OCI-LY7 (cell line): ENCODE data around the gene OPCML. TPM values are rescaled to one million over a fixed set of nuclear protein-coding genes. Genes with fewer than 3 reads are reported as not detected.

Source experiments
- BruUV-seq: library from RNA; stranded (reverse); fragments of 400-500 nt; replicated peaks from 2 replicates; lab custom pipeline; 2021; lab: Mats Ljungman, UMichigan
- CTCF ChIA-PET: fragments of 300-600 bp; sonication (Branson Sonifier 250); formaldehyde crosslinking; loops from one replicate; lab custom pipeline; 2022; ENCODE audit warnings: antibody characterized with exemption; ENCODE audit not compliant: unreplicated experiment; lab: Charles Lee
- POLR2A ChIA-PET: fragments of 300-600 bp; sonication (Branson Sonifier 250); formaldehyde crosslinking; loops from one replicate; lab custom pipeline; 2022; ENCODE audit warnings: antibody characterized with exemption; lab: Charles Lee
- DNase-seq: peaks from one replicate; pipeline ENCODE4 v3.0.0-alpha.2; 2015; ENCODE audit warnings: low spot score
- H2AFZ ChIP-seq: fragments of 200-600 bp; sonication (generic), shearing (Covaris generic); 2 replicates; pipeline ENCODE4 v1.6.1; 2014; ENCODE audit warnings: mild to moderate bottlenecking, antibody characterized with exemption, low read length, moderate library complexity
- H3K27ac ChIP-seq: fragments of 200-600 bp; sonication (generic); 2 replicates; pipeline ENCODE4 v1.5.1; 2014; ENCODE audit warnings: mixed run types, low read depth, mild to moderate bottlenecking, moderate library complexity, low read length, inconsistent platforms; ENCODE audit not compliant: poor library complexity, severe bottlenecking
- H3K36me3 ChIP-seq: fragments of 200-600 bp; sonication (generic); 2 replicates; pipeline ENCODE4 v1.6.1; 2014; ENCODE audit warnings: mild to moderate bottlenecking, antibody characterized with exemption, low read length, moderate library complexity, mixed read lengths; ENCODE audit not compliant: insufficient read depth
- H3K4me1 ChIP-seq: fragments of 200-600 bp; sonication (generic); 2 replicates; pipeline ENCODE4 v1.5.1; 2014; ENCODE audit warnings: mild to moderate bottlenecking, low read length; ENCODE audit not compliant: insufficient read depth, poor library complexity, severe bottlenecking
- H3K4me2 ChIP-seq: fragments of 200-600 bp; sonication (generic); 2 replicates; pipeline ENCODE4 v1.6.1; 2014; ENCODE audit warnings: mild to moderate bottlenecking, low read length
- H3K4me3 ChIP-seq: fragments of 200-600 bp; sonication (generic); 2 replicates; pipeline ENCODE4 v1.5.1; 2014; ENCODE audit warnings: mild to moderate bottlenecking, low read depth, low read length; ENCODE audit not compliant: poor library complexity, severe bottlenecking
- H3K79me2 ChIP-seq: fragments of 200-600 bp; sonication (generic); 2 replicates; pipeline ENCODE4 v1.6.1; 2016; ENCODE audit warnings: low read depth, mild to moderate bottlenecking, low read length, moderate library complexity, mixed read lengths; ENCODE audit not compliant: insufficient read depth
- H3K9me2 ChIP-seq: fragments of 200-600 bp; sonication (generic); 2 replicates; pipeline ENCODE4 v1.6.1; 2016; ENCODE audit warnings: mild to moderate bottlenecking, low read length, mixed read lengths; ENCODE audit not compliant: insufficient read depth
- H3K9me3 ChIP-seq: fragments of 200-600 bp; sonication (generic); 2 replicates; pipeline ENCODE4 v1.6.1; 2014; ENCODE audit warnings: mild to moderate bottlenecking, mixed run types, low read length, mixed read lengths
- H4K20me1 ChIP-seq: fragments of 200-600 bp; sonication (generic); 2 replicates; pipeline ENCODE4 v1.6.1; 2014; ENCODE audit warnings: mild to moderate bottlenecking, antibody characterized with exemption, low read length, moderate library complexity, mixed read lengths; ENCODE audit not compliant: insufficient read depth
- EZH2phosphoT487 ChIP-seq: fragments of 200-600 bp; sonication (generic); IDR thresholded peaks from 2 replicates; pipeline ENCODE4 v1.6.1; 2018; ENCODE audit warnings: low read depth, borderline replicate concordance, mild to moderate bottlenecking, mixed run types, antibody characterized with exemption, low read length, moderate library complexity, mixed read lengths
- intact Hi-C: fragments of 100-400 bp; cut with micrococcal nuclease; formaldehyde crosslinking; loops from one replicate; pipeline ENCODE4 v1.10.0; 2022; ENCODE audit not compliant: unreplicated experiment
- total RNA-seq, 2 experiments: library from RNA; depleted of rRNA in 1 of 2; stranded (reverse); fragments of >200 nt in 1 of 2; shearing (Covaris generic) in 1 of 2; gene quantifications; 2 replicates each; pipeline ENCODE4 v1.2.3, GENCODE V29; 2014 to 2022
- TF ChIP-seq, protein P1 (sequence below): fragments of 200-600 bp; sonication (generic); conservative IDR thresholded peaks from 2 replicates; pipeline ENCODE4 v1.5.1; 2014; ENCODE audit warnings: mild to moderate bottlenecking, antibody characterized with exemption, low read length, moderate library complexity, mixed read lengths

OPCML gene
- total RNA-seq, 2 experiments from 2014 or later: not detected

GRCh38 chr11:133107136-133107535 is 425.2 kb downstream of the OPCML start:
- Histone ChIP-seq H3K79me2 (no peaks in the 10 kb centered on the region), H3K4me2 (no peak overlapping the region), H3K9me3 (no peaks in the 10 kb centered on the region), H4K20me1 (no peaks in the 10 kb centered on the region), H3K4me1 (no peaks in the 10 kb centered on the region), H3K4me3 (no peak overlapping the region), H3K27ac (no peak overlapping the region), H2AFZ (no peak overlapping the region), H3K9me2 (no peaks in the 10 kb centered on the region), H3K36me3 (no peaks in the 10 kb centered on the region)
- no TSS peak for BruUV-seq
- TF ChIP-seq, protein P1, sequence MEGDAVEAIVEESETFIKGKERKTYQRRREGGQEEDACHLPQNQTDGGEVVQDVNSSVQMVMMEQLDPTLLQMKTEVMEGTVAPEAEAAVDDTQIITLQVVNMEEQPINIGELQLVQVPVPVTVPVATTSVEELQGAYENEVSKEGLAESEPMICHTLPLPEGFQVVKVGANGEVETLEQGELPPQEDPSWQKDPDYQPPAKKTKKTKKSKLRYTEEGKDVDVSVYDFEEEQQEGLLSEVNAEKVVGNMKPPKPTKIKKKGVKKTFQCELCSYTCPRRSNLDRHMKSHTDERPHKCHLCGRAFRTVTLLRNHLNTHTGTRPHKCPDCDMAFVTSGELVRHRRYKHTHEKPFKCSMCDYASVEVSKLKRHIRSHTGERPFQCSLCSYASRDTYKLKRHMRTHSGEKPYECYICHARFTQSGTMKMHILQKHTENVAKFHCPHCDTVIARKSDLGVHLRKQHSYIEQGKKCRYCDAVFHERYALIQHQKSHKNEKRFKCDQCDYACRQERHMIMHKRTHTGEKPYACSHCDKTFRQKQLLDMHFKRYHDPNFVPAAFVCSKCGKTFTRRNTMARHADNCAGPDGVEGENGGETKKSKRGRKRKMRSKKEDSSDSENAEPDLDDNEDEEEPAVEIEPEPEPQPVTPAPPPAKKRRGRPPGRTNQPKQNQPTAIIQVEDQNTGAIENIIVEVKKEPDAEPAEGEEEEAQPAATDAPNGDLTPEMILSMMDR: no peak
- TF ChIP-seq EZH2phosphoT487: no peak
- CTCF ChIA-PET: no interaction called here
- intact Hi-C loops: no loop called here
- no peak for DNase-seq
- POLR2A ChIA-PET: no interaction called here

DNA sequence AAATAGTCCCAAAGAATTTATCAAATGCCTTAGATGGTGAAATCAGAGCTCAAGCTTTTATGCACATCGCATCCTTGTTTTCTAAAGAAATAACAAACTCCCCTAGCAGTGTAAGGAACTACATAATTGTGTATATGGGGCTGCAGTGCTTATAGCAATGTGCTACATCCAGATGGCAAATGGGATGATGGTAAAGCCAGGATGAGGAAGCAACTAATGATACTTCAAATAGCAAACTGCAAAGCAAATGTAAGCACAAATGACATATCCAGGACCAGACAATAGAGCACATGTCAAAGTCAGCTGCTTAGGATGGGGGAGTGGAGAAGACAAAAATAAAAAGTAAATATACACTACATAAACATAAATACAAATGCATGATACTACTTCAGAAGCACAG is 425.9 kb downstream of the OPCML start:
- H2AFZ ChIP-seq: no peak overlapping the region
- ChIA-PET CTCF (no interaction called here), POLR2A (no interaction called here)
- H3K27ac ChIP-seq: no peak overlapping the region
- no peak overlapping the region for H3K4me3 ChIP-seq
- TF ChIP-seq, protein P1: no peak
- TF ChIP-seq EZH2phosphoT487: no peak
- no peaks in the 10 kb centered on the region for H3K9me3 ChIP-seq
- H3K4me2 ChIP-seq: no peak overlapping the region
- no peaks in the 10 kb centered on the region for H3K4me1 ChIP-seq
- intact Hi-C loops: no loop called here
- H4K20me1 ChIP-seq: no peaks in the 10 kb centered on the region
- BruUV-seq: no TSS peak
- DNase-seq: no peak
- H3K79me2 ChIP-seq: no peaks in the 10 kb centered on the region
- no peaks in the 10 kb centered on the region for H3K36me3 ChIP-seq
- no peaks in the 10 kb centered on the region for H3K9me2 ChIP-seq

- no peak for DNase-seq
- no peaks in the 10 kb centered on the region for H4K20me1 ChIP-seq
- H3K4me1 ChIP-seq: no peaks in the 10 kb centered on the region
- H3K4me3 ChIP-seq: no peak overlapping the region
- CTCF ChIA-PET: no interaction called here
- H3K4me2 ChIP-seq: no peak overlapping the region
- no peaks in the 10 kb centered on the region for H3K9me3 ChIP-seq
- H3K9me2 ChIP-seq: no peaks in the 10 kb centered on the region
- intact Hi-C loops: no loop called here
- BruUV-seq: no TSS peak
- H3K27ac ChIP-seq: no peak overlapping the region
- H3K36me3 ChIP-seq: no peaks in the 10 kb centered on the region
- H2AFZ ChIP-seq: no peak overlapping the region
- no peaks in the 10 kb centered on the region for H3K79me2 ChIP-seq
- TF ChIP-seq, protein P1: no peak
- no peak for TF ChIP-seq EZH2phosphoT487
- POLR2A ChIA-PET: interaction anchor here (0.9 kb wide), 1 partner anchor 9 kb away, joined by 3 read pairs; no protein-coding TSS in a partner anchor
Observed at GRCh38 chr11:133104009-133104744, 428.1 kb downstream of the OPCML start.
